Endometrial microvascular endothelial cells (primary cell): ENCODE measurements around the gene CECR2. TPM values are rescaled to one million over a fixed set of nuclear protein-coding genes. Genes with fewer than 3 reads are reported as not detected.
"Not testable (repeated sequence)": the region's sequence is repeated elsewhere in the genome, so short reads cannot be mapped to it uniquely, and the experiment has no call there.

Experiments used
- in situ Hi-C: cut with HindIII; loops from 2 replicates; pipeline ENCODE4 v1.10.0; 2017; ENCODE audit warnings: low sequenced_read_pairs, low pct_unique_long_range_greater_than_20kb; ENCODE audit errors: inconsistent ontology term
- total RNA-seq: library from RNA; depleted of rRNA; stranded (reverse); fragments of >200 nt; gene quantifications from one replicate; pipeline ENCODE4 v1.2.3, GENCODE V29; 2015; ENCODE audit errors: inconsistent ontology term

The CECR2 gene
- total RNA-seq, 1 donor from 2014 or later: 0.19 TPM

DNA sequence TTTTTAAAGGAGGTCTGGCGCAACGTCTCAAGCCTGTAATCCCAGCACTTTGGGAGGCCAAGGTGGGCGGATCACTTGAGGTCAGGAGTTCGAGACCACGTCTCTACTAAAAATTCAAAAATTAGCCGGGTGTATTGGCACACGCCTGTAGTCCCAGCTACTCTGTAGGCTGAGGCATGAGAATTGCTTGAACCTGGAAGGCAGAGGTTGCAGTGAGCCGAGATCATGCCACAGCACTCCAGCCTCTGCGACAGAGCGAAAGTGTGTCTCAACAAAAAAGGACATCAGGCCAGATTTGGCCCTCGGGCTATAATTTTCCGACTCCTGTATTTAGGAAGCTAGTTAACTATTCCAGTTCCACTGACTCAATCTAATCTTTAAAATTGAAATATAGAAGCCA lies 115.3 kb downstream of the CECR2 start:
- in situ Hi-C loops: no loop called here

GRCh38 chr22:17486313-17486712 lies 117.1 kb downstream of the CECR2 start:
- in situ Hi-C loops: no loop called here

DNA sequence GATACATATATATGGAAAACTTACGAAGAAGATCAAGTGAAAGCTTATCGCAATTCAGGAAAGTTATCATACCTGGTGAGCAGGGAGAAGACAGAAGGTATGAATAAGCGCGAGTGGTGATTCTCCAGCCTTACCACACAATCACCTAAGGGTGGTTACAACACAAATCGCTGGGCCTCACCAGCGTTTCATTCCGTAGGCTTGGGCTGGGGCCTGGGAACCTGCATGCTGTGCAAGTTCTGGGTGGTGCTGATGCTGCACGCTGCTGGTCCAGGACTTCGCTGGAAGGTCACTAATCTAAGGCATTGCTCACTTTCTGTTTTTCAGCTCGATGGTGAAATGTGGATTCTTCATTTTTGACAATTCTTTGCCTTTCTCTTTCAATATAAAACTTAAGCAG lies 117.5 kb downstream of the CECR2 start:
- in situ Hi-C loops: no loop called here

DNA sequence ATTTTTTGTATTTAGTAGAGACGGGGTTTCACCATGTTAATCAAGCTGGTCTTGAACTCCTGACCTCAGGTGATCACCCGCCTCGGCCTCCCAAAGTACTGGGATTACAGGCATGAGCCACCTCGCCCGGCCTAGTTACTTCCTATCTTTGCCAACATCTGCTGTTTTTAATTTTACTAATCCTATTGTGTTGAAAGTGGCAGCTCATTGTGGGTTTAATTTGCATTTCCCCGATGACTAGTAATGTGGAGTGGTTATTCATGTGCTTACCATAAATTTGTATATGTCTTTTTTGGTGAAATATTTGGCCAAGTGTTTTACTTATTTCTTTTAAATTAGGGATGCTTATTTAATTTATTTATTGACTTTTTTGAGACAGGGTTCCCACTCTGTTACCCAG lies 119.8 kb downstream of the CECR2 start:
- in situ Hi-C loops: no loop called here

DNA sequence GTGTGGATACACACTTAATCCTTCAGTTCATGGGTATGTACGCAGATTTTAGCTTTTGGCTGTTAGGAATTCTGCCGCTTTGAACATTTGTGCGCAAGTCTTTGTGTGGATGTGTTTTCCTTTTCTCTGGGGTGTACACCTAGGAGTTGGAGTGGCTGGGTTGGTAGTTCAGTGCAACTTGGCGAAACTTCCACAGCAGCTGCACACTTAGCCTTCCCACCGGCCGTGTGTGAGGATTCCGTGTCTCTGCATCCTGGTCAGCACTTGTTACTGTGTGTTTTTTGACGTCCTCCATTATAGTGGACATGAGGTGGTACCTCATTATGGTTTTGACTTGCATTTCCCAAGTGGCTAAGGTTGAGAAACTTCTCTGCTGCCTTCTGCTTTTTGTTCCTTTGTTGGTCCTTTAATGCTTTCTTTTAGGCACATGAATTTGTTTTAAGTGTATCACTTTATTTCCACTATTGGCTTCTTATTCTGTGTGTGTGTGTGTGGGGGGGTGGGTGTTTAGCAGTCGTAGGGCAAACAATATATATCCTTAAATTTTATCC lies 121.9 kb downstream of the CECR2 start:
- in situ Hi-C loops: no loop called here

GRCh38 chr22:17492247-17492646 lies 123.0 kb downstream of the CECR2 start:
- in situ Hi-C loops: no loop called here

DNA sequence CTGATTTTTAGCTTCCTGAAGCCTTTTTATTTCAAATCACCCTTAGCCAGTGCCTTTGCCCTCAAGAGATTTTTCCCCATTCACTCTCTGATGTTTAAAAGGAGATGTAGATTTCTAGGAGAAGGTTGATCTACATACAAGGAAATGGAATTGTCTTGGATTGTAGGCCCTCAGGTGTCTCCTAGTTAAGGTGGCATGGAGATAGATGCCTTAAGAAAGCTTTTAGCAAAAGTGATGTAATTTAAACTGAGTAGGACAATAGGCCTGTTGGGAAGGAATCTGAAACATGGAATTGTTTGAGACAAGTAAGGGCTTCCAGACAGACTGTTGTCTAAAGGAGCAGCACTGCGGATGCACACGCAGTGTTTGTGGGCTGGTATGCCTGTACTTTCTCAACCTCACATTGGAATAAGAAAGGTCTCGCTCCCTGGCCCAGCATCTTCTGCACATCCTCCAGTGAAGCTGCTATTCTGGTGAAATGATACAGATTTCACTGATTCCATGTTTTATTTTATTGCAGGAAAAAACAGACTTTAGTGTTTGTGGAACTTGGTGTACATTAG lies 124.2 kb downstream of the CECR2 start:
- in situ Hi-C loops: no loop called here

GRCh38 chr22:17496841-17497240 lies 127.6 kb downstream of the CECR2 start:
- in situ Hi-C loops: no loop called here

DNA sequence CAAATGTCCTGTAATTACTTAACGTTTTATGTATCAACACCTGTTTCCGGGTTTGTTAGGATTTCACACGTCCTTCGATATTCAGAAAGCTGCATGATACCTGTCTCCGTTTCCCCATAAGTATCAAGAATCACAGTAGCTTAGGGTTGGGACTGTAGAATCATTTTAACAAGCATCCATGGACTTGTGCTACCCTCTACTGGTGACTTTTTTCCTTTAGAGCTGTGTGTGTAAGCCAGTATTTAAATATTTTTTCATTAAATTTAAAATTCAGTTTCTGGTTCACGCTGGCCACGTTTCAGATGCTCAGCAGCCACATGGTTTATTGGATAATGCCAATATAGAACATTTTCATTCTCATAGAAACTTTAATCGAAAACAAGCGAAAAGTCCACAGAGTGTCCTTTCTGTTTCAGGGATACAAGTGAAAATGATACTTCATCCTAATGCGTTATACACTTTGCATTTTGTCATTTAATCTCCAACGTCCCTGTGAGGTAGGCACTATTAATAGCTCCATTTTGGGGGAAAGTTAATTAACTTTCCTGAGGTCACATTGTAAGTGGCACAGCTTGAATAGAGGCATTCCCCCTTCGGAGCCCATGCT lies 132.5 kb downstream of the CECR2 start:
- in situ Hi-C loops: no loop called here

GRCh38 chr22:17508110-17508509 lies 138.8 kb downstream of the CECR2 start:
- in situ Hi-C loops: no loop called here

- in situ Hi-C loops: no loop called here
These were observed 143.7 kb downstream of the CECR2 start for GRCh38 chr22:17512960-17513359.

GRCh38 chr22:17513612-17514011 lies 144.4 kb downstream of the CECR2 start:
- in situ Hi-C loops: no loop called here

DNA sequence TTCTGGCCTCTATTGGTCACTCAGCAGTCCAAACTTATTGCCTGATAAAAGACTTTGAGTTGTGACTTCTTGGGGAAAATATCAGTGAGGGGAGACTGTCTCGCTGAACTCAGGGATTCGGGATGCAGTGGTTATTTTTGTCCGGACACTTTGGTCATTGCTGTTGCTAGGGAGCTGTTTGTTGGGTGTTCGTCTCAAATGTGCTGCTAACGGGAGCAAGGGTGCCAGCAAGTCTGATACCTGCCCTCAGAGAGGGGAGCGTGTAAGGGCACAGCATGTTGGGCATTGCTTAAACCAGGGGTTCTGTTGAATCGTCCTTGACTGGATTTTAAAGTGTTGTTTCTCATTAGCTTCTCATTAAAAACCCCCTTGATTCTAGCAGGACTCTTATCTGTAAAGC lies 144.8 kb downstream of the CECR2 start:
- in situ Hi-C loops: no loop called here

GRCh38 chr22:17518406-17518805 lies 149.1 kb downstream of the CECR2 start:
- in situ Hi-C loops: no loop called here

DNA sequence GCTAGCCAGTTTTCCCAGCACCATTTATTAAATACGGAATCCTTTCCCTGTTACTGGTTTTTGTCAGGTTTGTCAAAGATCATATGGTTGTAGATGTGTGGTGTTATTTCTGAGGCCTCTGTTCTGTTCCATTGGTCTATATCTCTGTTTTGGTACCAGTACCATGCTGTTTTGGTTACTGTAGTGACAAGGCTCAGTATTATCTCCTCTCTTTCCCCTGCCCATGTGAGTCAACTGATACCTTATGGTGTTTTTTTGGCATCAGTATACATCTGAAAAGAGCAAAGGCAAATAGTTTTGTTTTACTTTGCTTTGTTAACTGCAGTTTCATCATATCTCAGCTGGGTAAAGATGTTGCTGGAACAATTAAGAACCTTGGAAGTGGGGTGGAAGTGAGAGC lies 152.7 kb downstream of the CECR2 start:
- in situ Hi-C loops: not testable (repeated sequence)

DNA sequence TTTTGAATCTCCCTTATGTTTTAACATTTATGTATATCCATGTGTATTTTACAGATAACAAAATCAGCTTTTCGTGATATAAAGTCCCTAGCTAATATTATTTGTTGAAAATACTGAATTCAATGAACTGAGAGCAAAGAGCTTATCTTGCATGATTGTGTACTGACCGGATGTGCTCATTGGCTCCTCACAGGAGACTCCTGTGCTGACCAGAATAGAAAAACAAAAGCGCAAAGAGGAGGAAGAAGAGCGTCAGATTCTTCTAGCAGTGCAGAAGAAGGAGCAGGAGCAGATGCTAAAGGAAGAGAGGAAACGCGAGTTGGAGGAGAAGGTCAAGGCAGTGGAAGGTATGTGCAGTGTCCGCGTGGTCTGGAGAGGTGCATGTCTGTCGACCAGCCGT lies 154.7 kb downstream of the CECR2 start:
- in situ Hi-C loops: no loop called here

GRCh38 chr22:17536269-17536668 lies 167.0 kb downstream of the CECR2 start:
- in situ Hi-C loops: no loop called here

DNA sequence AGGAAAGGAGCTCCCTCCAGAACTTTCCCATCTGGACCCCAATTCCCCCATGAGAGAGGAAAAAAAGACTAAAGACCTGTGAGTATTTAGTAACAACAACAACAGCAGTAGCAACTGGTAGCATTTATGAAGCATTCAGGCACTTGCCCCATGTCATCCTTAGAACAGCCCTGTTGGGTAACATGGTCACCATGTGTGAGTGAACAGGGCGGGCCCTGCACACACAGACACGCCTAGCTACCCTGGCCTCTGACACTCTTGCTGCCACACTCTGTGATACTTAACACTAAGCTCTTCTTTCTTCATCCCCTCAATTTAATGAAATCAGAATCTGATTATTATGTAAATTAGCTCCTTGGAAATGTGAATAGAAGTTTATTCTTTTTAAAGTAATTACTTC lies 167.9 kb downstream of the CECR2 start:
- in situ Hi-C loops: no loop called here

- in situ Hi-C loops: no loop called here
These were observed 171.2 kb downstream of the CECR2 start for GRCh38 chr22:17540481-17540880.

DNA sequence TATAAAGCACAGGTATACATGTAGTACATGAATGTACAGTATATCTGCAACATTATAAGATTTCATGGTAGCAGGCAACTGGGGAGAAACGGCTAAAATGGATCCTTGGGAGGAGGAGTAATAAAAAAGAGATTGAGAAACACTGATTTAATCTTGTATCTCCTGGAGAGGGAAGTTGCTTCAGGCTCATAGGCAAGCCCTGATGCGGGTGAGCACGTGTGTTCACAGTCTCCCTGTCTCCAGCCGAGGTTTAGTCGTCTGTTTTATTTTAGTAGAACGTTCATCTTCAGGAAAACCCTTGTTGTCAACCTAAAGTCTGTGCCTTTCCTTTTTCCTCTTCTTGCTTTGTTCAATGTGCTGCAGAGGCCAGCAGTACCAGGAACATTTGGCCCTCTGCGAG lies 172.2 kb downstream of the CECR2 start:
- in situ Hi-C loops: no loop called here

DNA sequence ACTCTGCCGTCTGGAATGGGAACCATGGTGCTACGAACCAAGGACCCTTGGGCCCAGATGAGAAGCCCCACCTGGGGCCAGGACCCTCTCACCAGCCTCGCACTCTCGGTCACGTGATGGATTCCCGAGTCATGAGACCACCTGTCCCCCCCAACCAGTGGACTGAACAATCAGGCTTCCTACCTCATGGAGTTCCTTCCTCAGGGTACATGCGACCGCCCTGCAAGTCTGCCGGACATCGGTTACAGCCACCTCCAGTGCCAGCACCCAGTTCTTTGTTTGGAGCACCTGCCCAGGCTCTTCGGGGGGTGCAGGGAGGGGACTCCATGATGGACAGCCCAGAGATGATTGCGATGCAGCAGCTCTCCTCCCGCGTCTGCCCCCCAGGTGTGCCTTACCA lies 173.2 kb downstream of the CECR2 start:
- in situ Hi-C loops: no loop called here
